GM23338 (cell line): ENCODE results near the gene RC3H2. TPM values are rescaled to one million over a fixed set of nuclear protein-coding genes. Genes with fewer than 3 reads are reported as not detected.

Source experiments
- ATAC-seq: fragments of 200-7000 bp; cut with Tn5 transposase; 3 replicates; pipeline ENCODE4 v1.9.1; 2020
- DNase-seq: peaks from one replicate; pipeline ENCODE4 v3.0.0-alpha.2; 2015; ENCODE audit warnings: low spot score
- H2AFZ ChIP-seq: fragments of 200-600 bp; sonication (generic); 2 replicates; pipeline ENCODE4 v1.8.0; 2016; ENCODE audit warnings: antibody characterized with exemption, mild to moderate bottlenecking, moderate library complexity
- H3F3A ChIP-seq: fragments of 200-600 bp; sonication (generic); replicated peaks from 2 replicates; pipeline ENCODE4 v1.8.0; 2017; ENCODE audit warnings: antibody characterized with exemption, mixed run types, low read depth
- H3K27ac ChIP-seq: fragments of 200-600 bp; sonication (generic); 2 replicates; pipeline ENCODE4 v1.6.1; 2016; ENCODE audit warnings: low read depth
- H3K27me3 ChIP-seq: fragments of 200-600 bp; sonication (generic); 2 replicates; pipeline ENCODE4 v1.8.0; 2016; ENCODE audit warnings: mild to moderate bottlenecking, mixed run types, moderate library complexity; ENCODE audit not compliant: insufficient read depth
- H3K36me3 ChIP-seq: fragments of 200-600 bp; sonication (generic); 2 replicates; pipeline ENCODE4 v1.8.0; 2016; ENCODE audit warnings: mild to moderate bottlenecking; ENCODE audit not compliant: insufficient read depth
- H3K4me1 ChIP-seq: fragments of 200-600 bp; sonication (generic); 2 replicates; pipeline ENCODE4 v1.8.0; 2016; ENCODE audit warnings: mild to moderate bottlenecking, moderate library complexity; ENCODE audit not compliant: insufficient read depth
- H3K4me2 ChIP-seq: fragments of 200-600 bp; sonication (generic); 2 replicates; pipeline ENCODE4 v1.7.1; 2017; ENCODE audit warnings: mixed run types
- H3K4me3 ChIP-seq: fragments of 200-600 bp; sonication (generic); 2 replicates; pipeline ENCODE4 v1.6.1; 2016; ENCODE audit warnings: mixed run types
- H3K79me2 ChIP-seq: fragments of 200-600 bp; sonication (generic); replicated peaks from 2 replicates; pipeline ENCODE4 v1.8.0; 2017; ENCODE audit warnings: mild to moderate bottlenecking; ENCODE audit not compliant: insufficient read depth
- H3K9me2 ChIP-seq: fragments of 200-600 bp; sonication (generic); 2 replicates; pipeline ENCODE4 v1.8.0; 2017; ENCODE audit not compliant: insufficient read depth
- H4K20me1 ChIP-seq: fragments of 200-600 bp; sonication (generic); replicated peaks from 2 replicates; pipeline ENCODE4 v1.8.0; 2017; ENCODE audit warnings: mild to moderate bottlenecking; ENCODE audit not compliant: insufficient read depth
- H3K27ac Mint-ChIP-seq: 2 replicates; pipeline ENCODE4 v1.8.0; 2020; ENCODE audit warnings: inconsistent platforms, mild to moderate bottlenecking, moderate library complexity, mixed read lengths
- H3K27me3 Mint-ChIP-seq: 3 replicates; pipeline ENCODE4 v1.8.0; 2022; ENCODE audit warnings: low read depth, mild to moderate bottlenecking, moderate library complexity, mixed read lengths, inconsistent platforms; ENCODE audit not compliant: insufficient read depth, poor library complexity
- H3K36me3 Mint-ChIP-seq: 3 replicates; pipeline ENCODE4 v1.8.0; 2021; ENCODE audit warnings: low read depth, mild to moderate bottlenecking, inconsistent platforms, moderate library complexity, mixed read lengths
- H3K4me1 Mint-ChIP-seq: 3 replicates; pipeline ENCODE4 v1.8.0; 2020; ENCODE audit warnings: mild to moderate bottlenecking, inconsistent platforms, mixed read lengths
- H3K4me3 Mint-ChIP-seq: 3 replicates; pipeline ENCODE4 v1.8.0; 2021; ENCODE audit warnings: moderate library complexity, mild to moderate bottlenecking, inconsistent platforms, mixed read lengths
- H3K9me3 Mint-ChIP-seq: 3 replicates; pipeline ENCODE4 v1.8.0; 2020; ENCODE audit warnings: moderate library complexity, mild to moderate bottlenecking, inconsistent platforms, mixed read lengths
- CREB1 ChIP-seq: fragments of 250-450 bp; sonication (Bioruptor Pico); IDR thresholded peaks from 2 replicates; pipeline ENCODE4 v1.5.0; 2020; ENCODE audit warnings: low read depth, mild to moderate bottlenecking, moderate library complexity
- ETS1 ChIP-seq: IDR thresholded peaks from 2 replicates; pipeline ENCODE4 v1.6.1; 2016; ENCODE audit warnings: antibody characterized with exemption
- EZH2 ChIP-seq: fragments of 200-600 bp; sonication (generic); IDR thresholded peaks from one replicate; pipeline ENCODE4 v1.8.0; 2017; ENCODE audit warnings: antibody characterized with exemption, mild to moderate bottlenecking, low read depth; ENCODE audit not compliant: unreplicated experiment
- EZH2phosphoT487 ChIP-seq: fragments of 200-600 bp; sonication (generic); IDR thresholded peaks from one replicate; pipeline ENCODE4 v1.8.1; 2018; ENCODE audit warnings: antibody characterized with exemption; ENCODE audit not compliant: unreplicated experiment
- JUNB ChIP-seq: IDR thresholded peaks from one replicate; pipeline ENCODE4 v1.6.1; 2016; ENCODE audit warnings: antibody characterized with exemption; ENCODE audit not compliant: unreplicated experiment
- STAT1 ChIP-seq: IDR thresholded peaks from one replicate; pipeline ENCODE4 v1.6.1; 2016; ENCODE audit warnings: antibody characterized with exemption; ENCODE audit not compliant: unreplicated experiment
- ZNF462 ChIP-seq: fragments of 250-450 bp; sonication (Bioruptor Pico); IDR thresholded peaks from 2 replicates; pipeline ENCODE4 v1.5.0; 2020; ENCODE audit warnings: mild to moderate bottlenecking, moderate library complexity
- polyA plus RNA-seq: library from polyadenylated mRNA; unstranded; fragments of >200 nt; fragmentation: Nextera tagmentation; extraction: Ambion mirVana; gene quantifications from 2 replicates; pipeline ENCODE4 v1.2.1, GENCODE V29; 2016
- total RNA-seq: library from RNA; depleted of rRNA; stranded (reverse); fragments of >200 nt; shearing (Covaris generic); gene quantifications from 2 replicates; pipeline ENCODE4 v1.2.3, GENCODE V29; 2014

The RC3H2 gene
- total and polyA plus RNA-seq, 2 experiments from 2014 or later: 24.9 to 37.5 TPM

DNA sequence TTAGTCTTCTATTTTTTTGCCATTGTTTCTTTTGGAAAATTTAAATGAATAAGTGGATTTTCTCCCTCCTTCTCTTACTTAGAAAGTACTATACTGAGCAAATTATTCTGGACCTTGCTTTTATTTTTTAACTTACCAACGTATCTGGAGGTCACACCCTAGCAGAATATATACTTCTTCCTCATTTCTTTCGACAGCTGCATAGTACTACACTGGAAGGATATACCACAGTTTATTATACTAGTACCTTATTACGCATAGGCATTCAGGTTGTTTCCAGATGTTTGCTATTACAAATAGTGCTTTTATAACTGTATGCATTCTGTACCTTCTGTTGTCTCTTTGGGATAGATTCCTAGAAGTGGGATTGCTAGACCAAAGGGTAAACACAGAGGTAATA lies 16.7 kb downstream of the RC3H2 start (continued):
- no peak for TF ChIP-seq ETS1
- TF ChIP-seq CREB1 (CRISPR knock-in tag): no peak
- no peak for TF ChIP-seq STAT1

DNA sequence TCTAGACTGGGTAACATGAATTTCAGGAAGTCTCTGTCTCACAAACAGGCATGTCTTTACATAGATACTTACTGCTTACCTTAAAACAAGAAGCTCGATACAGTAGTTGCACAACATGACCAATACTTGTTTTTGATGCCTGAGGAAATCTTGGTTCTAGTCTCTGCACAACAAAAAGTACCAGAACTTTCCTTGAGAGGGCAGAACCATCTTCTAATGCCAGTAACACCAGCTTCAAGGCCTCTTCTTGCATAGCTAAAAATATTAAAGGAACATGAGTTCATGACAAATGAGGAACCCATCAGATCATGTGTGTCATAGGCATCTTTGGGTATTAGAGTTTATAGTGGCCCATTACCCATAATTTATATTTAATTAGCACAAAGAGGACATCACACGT lies 22.0 kb downstream of the RC3H2 start:
- H3K27ac ChIP-seq: no peak overlapping the region
- H3K4me3 Mint-ChIP-seq: no peak overlapping the region
- no peaks in the 10 kb centered on the region for H3K27me3 Mint-ChIP-seq
- H3K4me1 ChIP-seq: no peaks in the 10 kb centered on the region
- TF ChIP-seq EZH2: no peak
- no peak overlapping the region for H3K27ac Mint-ChIP-seq
- H4K20me1 ChIP-seq: peaks cover 7% of the 10 kb centered on the region; the same call in 1 of the 2 replicates
- H3K27me3 ChIP-seq: no peaks in the 10 kb centered on the region
- H3K4me3 ChIP-seq: no peak overlapping the region
- no peaks in the 10 kb centered on the region for H3K4me1 Mint-ChIP-seq
- H3K79me2 ChIP-seq: no peaks in the 10 kb centered on the region; the same call in 1 of the 2 replicates
- no peak overlapping the region for H3K4me2 ChIP-seq
- peaks cover 45% of the 10 kb centered on the region for H3K36me3 ChIP-seq
- no peaks in the 10 kb centered on the region for H3F3A ChIP-seq
- H3K9me2 ChIP-seq: no peaks in the 10 kb centered on the region
- no peak overlapping the region for H2AFZ ChIP-seq
- no peaks in the 10 kb centered on the region for H3K9me3 Mint-ChIP-seq
- peaks cover 52% of the 10 kb centered on the region for H3K36me3 Mint-ChIP-seq
- ATAC-seq: no peak
- no peak for DNase-seq

- H3K4me3 ChIP-seq: no peak overlapping the region
- H3K4me1 Mint-ChIP-seq: no peaks in the 10 kb centered on the region
- no peak for ATAC-seq
- H3K79me2 ChIP-seq: no peaks in the 10 kb centered on the region; the same call in 1 of the 2 replicates
- H3K27ac Mint-ChIP-seq: no peak overlapping the region
- H3K9me3 Mint-ChIP-seq: no peaks in the 10 kb centered on the region
- no peaks in the 10 kb centered on the region for H3K9me2 ChIP-seq
- H3K4me2 ChIP-seq: no peak overlapping the region
- no peak overlapping the region for H3K4me3 Mint-ChIP-seq
- H3K27me3 ChIP-seq: no peaks in the 10 kb centered on the region
- H3K27me3 Mint-ChIP-seq: peaks cover 4% of the 10 kb centered on the region
- H2AFZ ChIP-seq: no peak overlapping the region
- H3K36me3 ChIP-seq: peaks cover 78% of the 10 kb centered on the region
- H3F3A ChIP-seq: no peaks in the 10 kb centered on the region
- TF ChIP-seq ETS1: no peak
- TF ChIP-seq ZNF462 (CRISPR knock-in tag): no peak
- no peak for TF ChIP-seq JUNB
- TF ChIP-seq EZH2phosphoT487: no peak
- H3K27ac ChIP-seq: no peak overlapping the region
- DNase-seq: no peak
- peaks cover 72% of the 10 kb centered on the region for H3K36me3 Mint-ChIP-seq
- H4K20me1 ChIP-seq: peaks cover 7% of the 10 kb centered on the region
- H3K4me1 ChIP-seq: no peaks in the 10 kb centered on the region
Observed at GRCh38 chr9:122879443-122879842, 25.7 kb downstream of the RC3H2 start.
